Cerebellar nuclear complex (tissue), 1 donor: ENCODE data around the gene COX5A.
"Not testable (repeated sequence)": the region's sequence is repeated elsewhere in the genome, so short reads cannot be mapped to it uniquely, and the experiment has no call there.

Experiments
- DNase-seq, 2 experiments: peaks; one replicate each; lab custom pipeline; 2025; lab: John Stamatoyannopoulos, UW

Gene COX5A

DNA sequence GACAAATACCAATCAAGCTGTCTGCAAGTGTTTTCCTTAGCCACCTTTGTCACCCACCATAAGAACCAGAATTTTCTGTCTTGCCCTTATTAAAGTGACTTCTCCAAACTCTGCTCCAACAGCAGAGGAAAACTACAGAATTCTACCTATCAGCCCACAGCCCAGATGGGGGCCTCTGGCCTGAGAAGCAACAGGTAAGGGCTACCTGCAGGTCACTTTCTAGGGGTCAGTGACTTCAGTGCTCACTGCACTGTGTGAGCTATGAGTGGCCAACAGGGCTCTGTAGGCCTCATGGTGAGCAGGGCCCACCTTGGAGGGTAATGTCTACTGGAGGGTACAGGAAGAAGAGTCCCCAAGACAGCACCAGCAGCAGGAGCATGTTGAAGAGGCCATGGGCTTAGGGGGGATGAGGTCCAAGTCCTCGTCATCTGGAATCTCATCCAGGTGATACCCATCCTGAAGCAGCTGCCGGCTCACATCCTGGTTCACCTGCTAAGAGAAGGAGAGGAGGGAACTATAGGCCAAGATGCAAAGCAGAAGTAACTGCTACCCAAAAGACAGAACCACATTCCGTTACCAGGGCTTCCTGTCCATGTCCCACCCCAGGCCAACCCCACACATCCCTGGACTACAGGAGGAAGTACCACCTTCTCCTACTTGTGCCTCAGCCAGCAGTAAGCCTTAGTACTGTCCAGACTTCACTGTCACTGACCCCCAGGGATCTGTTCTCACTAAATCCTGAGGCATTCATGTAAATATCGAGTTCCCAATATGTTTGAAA is 35.4 kb downstream of the COX5A start:
- DNase-seq = no peak

DNA sequence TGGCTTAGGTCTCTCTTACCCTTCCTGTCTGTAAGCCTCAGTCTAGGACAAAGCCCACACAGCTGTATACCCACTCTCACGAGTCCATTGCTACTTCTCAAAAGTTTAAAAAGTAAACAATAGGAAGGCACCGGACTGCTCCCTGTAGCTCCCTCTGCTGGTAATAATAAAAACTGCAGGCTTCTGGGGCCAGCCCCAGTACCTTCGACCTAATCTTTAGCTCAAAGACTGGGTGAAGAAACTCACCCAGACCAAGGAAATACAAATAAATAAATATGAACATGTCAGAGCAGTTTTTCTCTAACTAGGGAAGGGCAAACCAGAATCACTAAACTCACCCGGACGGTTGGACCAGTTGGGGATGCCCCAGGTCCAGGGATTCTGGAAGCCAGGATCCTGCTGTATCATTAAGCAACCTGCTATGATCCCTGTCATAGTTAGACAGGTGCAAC is 36.2 kb downstream of the COX5A start:
- DNase-seq = no peak

DNA sequence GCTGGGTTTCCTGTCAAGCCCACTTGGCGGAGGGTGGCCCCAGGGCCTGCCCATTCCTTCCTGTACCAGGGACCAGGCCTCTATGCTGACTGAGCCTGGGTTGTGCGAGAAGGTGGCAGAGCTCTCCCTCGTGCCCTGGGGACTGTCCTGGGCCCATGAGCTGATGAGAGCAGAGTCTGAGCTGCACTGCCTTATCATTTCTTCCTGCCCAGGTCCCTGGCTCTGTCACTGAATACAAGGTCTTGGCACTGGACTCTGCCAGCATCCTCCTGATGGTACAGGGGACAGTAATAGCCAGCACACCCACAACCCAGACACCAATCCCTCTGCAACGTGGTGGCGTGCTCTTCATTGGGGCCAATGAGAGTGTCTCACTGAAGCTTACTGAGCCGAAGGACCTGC is 40.6 kb downstream of the COX5A start:
- DNase-seq = no peak

DNA sequence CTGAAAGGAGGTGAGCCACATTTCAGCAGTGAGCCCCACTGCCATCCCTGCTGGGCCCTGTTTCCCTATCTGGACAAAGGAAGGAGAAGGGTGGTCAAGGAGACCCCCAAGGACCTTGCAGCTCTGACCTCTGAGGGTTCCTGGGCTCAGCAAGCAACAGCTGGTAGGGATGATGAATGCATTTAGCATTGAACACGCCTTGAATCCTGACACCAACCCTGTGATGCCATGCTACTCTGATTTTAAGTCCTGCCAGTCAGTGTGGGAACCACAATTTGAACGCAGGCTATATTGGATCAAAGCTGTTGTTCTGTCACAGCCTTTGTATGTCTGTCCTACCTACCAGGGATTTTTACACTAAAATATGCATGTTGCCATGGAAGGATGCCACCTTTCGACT is 41.6 kb downstream of the COX5A start:
- no peak for DNase-seq

DNA sequence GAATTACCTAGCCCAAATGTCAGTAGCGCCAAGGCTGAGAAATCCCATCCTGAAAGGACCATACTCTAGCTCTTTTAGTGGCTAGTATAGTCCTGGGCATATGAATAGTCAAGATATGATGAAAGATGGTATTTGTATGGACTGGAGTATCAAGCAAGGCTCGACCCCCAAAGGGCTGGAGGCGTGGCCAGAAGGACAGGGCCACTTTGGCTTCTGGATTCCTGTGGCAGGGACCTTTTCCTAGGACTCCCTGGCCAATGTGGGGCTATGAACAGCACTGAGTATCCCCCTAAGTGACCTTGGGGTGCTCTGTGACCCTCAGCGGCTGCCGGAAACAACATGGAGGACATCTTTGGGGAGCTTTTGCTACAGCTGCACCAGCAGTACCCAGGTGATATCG is 42.0 kb downstream of the COX5A start:
- no peak for DNase-seq

DNA sequence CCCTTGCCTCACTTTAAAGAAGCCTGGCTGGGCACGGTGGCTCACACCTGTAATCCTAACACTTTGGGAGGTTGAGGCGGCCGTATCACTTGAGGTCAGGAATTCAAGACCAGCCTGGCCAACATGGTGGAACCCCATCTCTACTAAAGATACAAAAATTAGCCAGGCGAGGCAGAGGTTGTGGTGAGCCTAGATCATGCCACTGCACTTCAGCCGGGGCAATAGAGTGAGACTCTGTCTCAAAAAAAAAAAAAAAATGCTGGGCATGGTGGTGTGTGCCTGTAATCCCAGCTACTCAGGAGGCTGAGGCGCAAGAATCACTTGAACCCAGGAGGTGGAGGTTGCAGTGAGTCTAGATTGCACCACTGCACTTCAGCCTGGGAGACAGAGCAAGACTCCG is 43.5 kb downstream of the COX5A start:
- not testable (repeated sequence) for DNase-seq

DNA sequence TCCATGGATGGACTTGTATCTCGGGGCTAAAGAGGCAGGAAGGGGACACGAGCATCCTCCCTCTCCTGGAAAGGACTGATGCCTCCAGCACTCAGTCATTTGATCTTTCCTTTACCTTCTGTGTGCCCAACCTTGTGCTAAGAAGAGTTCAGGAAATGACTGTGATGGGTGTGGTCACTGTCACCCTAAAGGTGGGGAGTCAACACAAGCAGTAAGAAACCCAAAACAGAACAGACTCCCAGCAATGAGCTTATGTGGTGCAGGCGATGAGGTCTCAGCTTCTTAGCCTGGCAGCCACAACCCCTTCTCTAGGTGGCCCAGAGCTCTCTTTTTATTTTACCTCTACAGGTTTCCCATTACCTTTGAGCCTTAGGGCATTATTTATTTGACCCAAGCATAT is 44.2 kb downstream of the COX5A start:
- no peak for DNase-seq

DNA sequence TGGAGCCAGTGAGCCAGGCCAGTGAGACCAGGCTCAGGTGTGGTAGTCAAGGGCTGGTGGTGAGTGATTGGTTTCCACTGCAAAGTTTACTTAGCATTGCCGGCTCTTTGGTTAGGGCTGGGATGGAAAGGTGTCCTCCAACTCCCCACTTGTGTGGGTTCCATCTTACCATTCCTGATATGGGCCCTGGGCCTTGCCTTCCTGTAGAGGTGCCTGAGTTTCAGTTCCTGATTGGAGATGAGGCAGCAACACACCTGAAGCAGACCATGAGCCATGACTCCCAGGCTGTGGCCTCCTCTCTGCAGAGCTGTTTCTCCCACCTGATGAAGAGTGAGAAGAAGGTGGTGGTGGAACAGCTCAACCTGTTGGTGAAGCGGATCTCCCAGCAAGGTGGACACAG is 44.9 kb downstream of the COX5A start:
- DNase-seq = no peak

DNA sequence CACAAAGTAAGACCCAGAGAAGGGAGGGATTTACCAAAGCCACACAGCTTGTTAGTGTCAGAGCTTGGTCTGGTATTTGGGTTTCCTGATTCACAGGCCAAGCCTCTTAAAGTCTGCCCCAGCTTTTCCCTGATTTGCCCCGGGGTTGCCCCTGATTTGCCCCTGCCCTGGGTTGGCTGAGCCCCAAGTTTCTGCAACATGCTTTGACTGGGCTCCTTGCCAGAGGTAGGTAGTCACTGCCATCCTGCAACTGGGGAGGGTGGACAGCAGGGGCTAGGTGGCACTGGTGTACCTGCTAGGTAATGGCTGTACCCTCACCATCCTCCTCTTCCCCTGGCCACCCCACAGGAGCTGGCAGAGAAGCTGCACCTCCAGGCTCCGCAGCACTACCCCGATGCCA is 45.6 kb downstream of the COX5A start:
- DNase-seq = no peak

DNA sequence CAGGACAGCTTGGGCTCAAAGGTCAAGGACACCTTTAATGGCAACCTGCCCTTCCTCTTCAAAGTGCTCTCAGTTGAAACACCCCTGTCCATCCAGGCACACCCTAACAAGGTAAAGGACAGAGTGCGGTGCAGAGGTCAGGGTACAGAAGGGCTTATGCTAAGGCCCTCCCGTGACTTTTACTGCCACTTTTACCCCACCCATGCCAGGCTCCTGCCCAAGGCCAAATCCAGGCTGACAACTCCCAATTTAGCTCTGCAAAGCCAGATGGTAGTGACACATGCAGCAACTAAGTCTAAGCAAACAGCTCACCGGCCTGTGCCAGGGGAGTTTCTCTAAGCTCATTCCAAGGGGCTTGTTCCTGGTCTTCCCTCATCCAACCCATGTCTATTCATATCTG is 46.4 kb downstream of the COX5A start:
- no peak for DNase-seq

DNA sequence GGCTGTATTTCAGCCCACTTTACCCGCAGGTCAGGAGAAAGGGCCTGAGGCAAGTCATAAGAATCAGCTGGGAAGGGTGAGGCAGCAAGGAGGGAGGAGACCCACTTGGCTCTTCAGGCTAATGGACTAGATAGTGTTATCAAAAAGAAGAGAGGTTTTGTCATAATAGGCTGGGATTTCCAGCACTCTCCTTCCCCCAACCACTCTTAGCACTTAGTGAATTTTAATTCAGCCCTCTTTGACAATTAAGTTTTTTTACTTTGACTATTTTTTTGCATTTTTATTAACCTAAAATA is 47.3 kb downstream of the COX5A start:
- DNase-seq = no peak

DNA sequence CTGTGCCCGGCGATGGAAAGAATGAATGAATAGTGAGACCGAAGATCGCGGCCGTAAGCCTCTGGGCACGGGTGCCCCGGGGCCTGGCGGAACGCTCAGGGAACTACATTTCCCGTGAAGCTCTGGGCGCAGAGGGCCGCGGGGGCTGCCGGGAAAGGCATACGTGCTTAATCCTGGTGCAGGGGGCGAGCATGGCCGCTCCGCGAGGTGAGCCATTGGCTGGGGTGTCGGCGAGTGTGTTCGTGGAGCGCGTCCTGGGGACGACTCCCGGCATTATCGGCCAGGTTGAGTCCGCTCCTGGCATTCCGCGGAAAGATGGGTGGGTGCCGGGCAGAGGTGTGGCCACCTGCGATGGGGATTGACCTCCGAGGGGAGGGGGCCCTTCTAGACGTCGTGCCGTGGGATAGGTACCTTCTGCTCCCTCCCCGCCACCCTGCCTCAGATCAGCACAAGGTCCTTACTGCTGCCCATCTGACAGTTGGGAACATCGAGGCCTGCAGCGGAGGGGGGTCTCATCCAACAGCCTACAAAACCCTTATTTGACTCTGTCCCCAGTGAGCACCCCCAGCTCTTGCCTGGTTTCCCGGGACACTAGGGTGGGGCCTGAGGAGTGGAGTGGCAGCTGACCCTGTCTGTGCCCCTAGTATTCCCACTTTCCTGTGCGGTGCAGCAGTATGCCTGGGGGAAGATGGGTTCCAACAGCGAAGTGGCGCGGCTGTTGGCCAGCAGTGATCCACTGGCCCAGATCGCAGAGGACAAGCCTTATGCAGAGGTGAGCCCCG is 47.8 kb downstream of the COX5A start, which contains the start of gene MPI:
MPI (plus strand) TSS at position 160 of the 782 bp plus-strand sequence; CDS start at position 192, 32 bp downstream.
- DNase-seq = peak; percentile 11 to 59

DNA sequence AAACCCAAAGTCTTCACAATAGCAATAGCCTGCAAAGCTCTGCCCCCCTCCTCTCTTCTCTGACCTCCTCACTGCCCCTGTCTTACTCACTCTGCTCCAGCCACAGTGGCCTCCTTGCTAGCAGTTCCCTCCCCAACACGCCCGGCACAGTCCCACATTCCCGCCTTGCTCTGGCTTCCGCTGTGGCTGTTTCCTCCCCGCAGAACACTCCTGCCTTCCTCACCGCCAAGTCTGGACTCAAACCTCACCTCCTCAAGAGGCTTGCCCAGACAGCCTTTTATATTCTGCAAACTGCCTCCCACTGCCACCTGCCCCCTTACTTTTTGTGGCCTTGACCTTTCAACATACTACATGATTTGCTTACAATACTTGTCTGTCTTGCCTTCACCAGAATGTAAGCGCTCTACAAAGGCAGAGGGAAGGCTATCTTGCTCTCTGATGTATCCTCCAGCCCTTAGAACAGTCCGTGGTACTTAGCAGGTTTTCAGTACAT is 48.4 kb downstream of the COX5A start:
- peak in 1 of 2 experiments; percentile 57 for DNase-seq

DNA sequence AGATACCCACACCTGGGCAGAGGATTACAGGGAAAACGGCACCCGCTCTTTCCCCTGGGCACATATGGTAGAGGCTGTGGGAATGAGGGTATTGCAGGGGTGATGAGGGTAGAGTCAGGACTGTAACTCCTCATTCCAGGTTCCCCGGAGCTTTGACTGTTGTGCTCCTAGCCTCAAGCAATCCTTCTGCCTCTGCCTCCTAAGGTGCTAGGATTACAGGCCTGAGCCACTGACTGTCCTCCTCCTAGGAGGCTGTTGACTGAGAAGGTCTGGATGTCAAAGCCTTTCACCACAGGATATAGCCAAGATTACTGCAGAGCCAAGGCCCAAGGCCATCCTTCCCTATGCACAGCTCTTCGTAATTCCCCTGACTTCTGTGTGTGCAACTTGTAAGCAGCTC is 49.2 kb downstream of the COX5A start:
- DNase-seq = no peak

DNA sequence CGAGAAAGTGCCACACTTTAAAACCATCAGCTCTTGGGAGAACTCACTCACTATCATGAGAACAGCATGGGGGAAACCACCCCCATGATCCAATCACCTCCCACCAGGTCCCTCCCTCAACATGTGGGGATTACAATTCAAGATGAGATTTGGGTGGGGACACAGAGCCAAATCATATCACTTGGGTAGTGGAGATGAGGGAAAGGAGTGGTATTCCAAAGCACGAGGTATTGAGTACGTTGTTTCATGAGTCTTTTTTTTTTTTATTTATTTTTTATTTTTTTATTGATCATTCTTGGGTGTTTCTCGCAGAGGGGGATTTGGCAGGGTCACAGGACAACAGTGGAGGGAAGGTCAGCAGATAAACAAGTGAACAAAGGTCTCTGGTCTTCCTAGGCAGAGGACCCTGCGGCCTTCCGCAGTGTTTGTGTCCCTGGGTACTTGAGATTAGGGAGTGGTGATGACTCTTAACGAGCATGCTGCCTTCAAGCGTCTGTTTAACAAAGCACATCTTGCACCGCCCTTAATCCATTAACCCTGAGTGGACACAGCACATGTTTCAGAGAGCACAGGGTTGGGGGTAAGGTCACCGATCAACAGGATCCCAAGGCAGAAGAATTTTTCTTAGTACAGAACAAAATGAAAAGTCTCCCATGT is 50.2 kb downstream of the COX5A start:
- DNase-seq = not testable (repeated sequence)

DNA sequence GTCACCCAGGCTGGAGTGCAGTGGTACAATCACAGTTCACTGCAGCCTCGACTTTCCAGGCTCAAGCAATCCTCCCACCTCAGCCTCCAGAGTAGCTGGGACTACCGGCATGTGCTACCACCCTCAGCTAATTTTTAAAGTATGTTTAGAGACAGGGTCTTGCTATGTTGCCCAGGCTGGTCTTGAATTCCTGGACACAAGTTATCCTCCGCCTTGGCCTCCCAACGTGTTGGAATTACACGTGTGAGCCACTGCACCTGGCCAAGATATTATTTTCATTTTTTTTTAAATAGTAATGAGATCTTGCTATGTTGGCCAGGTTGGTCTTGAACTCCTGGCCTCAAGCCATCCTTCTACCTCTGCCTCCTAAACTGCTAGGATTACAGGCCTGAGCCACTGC is 52.4 kb downstream of the COX5A start:
- no peak for DNase-seq

DNA sequence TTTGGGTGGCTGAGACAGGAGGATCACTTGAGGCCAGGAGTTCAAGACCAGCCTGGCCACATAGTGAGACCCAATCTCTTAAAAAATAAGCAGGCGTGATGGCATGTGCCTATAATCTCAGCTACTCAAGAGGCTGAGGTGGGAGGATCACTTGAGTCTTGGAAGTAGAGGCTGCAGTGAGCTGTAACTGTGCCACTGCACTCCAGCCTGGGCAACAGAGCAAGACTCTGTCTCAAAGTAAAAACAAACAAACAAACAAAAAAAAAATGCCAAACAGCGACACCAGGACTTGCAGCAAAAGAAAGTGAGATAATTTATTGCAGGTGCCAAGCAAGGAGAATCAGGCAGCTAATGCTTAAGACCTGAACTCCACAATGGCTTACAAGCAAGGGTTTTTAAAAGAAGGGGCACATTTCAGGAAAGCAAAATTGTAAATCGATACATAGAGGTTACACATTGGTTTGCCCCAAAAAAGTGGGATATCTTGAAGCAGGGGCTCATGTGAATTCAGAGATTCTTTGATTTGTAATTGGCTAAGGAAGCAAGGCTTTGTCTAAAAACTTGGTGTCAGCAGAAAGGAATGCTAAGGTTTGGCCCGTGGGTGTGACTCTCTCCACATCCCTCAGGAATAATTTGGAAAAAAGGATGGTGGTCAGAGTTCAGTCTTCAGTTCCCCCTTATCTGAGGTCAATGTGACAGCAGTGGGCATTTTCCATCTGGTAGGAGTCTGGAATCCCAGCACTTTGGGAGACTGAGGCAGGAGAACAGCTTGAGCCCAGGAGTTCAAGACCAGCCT is 53.2 kb downstream of the COX5A start:
- no peak for DNase-seq

DNA sequence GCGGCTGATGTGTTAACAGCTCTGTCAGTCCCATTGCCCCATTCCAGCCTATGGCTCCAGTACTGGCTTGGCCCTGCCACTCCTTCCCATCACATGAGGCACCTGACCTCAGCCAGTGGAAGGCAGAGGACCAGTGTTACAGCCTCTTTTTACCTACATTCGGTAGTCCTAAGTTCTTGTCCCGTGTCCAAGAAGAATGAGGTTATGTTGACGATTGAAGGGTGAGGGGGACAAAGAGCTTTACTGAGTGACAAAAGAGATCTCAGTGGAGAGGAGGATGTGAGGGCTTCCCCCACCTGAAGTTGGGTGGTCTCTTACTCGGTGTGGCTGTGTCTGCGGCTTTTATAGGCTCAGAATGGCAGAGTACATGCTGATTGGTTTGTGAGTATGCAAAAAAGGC is 55.3 kb downstream of the COX5A start:
- no peak for DNase-seq

DNA sequence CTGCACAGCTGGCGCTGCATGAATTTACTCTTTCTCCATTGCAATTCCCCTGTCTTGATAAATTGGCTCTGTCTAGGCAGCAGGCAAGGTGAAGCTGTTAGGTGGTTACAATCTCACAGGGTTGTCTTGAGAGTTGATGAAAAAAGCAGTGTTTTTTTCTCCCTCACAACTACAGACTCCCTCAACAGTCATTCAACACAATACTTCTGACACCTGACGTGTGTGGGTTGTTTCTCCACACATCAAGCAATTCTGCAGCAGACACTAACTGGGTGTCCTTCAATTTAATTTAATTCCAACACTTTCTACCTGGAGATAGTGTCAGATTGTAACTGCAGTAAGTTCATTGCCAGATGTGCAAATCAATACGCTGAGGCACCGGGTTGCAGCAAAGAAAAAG is 59.6 kb downstream of the COX5A start:
- DNase-seq = no peak

DNA sequence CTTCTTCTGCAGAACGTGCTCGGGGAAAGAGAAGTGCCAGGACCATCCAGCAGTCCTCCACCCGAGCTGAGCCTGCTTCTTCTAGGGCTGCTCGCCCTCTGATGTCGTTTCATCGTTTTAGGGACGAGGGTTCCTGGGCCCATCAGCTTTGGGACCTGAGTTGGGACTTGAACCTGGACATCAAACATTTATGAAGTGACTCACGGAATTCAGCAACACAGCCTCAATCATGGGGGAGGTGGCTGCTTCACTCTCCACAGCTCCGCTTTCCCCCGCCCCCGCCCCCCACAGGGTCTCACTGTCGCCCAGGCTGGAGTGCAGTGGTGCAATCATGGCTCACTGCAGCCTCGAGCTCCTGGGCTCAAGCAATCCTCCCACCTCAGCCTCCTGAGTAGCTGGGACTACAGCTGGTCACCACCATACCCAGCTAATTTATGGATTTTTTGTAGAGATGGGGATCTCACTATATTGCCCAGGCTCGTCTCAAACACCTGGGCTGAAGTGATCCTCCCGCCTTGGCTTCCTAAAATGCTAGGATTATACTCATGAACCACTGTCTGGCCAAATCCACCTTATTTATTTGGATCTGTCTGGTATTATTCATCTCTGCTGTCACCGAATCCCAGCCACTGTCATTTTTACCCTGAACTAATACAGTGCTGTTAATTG is 64.0 kb downstream of the COX5A start:
- no peak for DNase-seq

DNA sequence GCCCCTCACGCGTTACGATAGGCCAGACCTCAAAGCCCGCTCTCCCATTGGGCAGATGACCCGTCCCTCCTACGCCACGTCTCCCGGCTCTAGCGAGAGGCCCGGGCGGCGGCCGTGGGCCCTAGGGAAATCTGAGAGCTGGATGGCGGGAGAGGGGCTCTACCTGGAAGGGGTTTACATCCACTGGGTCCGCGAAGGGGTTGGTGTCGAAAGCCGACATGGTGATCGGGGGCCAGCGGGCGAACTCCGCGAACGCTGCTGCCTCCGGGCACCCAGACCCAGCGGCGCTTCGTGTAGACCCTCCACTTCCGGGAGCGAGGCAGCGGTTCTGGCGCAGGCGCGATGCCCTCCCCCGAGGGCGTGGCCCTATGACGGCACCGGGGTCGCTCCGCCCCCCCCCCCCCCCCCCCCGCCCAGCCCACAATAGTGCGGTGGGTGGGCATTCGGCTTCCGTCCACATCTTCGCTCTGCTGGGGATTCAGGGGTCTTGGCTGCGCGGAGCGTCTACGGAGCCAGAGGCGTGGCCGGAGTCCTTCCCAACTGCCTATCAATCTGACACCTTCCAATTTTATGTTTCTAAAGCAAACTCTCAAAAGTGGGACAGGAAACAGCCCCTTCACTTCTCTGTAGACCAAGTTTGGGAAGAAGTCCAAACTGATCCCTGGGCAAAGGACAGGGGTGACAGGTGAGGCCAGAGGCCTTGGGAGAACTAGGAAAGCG is 64.7 kb downstream of the COX5A start, which contains the start of gene SCAMP2:
SCAMP2 (minus strand) TSS at position 330 of the 720 bp plus-strand sequence; CDS start at position 220, 110 bp downstream.
- peak; percentile 88 to 93 for DNase-seq
